Ascending aorta (tissue), 2 donors: ENCODE measurements around the gene GPR68. TPM values are rescaled to one million over a fixed set of nuclear protein-coding genes. Genes with fewer than 3 reads are reported as not detected.
"Not testable (repeated sequence)": the region's sequence is repeated elsewhere in the genome, so short reads cannot be mapped to it uniquely, and the experiment has no call there.

Source experiments
- DNase-seq, 2 donors: peaks; one replicate each; pipeline ENCODE4 v3.0.0-alpha.2; 2019; ENCODE audit warnings: low spot score in 2 of 2
- H3K27ac ChIP-seq, 2 donors: fragments of 200-600 bp; sonication (generic); one replicate each; pipeline ENCODE4 v1.5.1; 2016 to 2017; ENCODE audit warnings: mild to moderate bottlenecking in 1 of 2
- H3K27me3 ChIP-seq: fragments of 200-600 bp; sonication (generic); one replicate; pipeline ENCODE4 v1.5.1; 2017
- H3K36me3 ChIP-seq, 2 donors: fragments of 200-600 bp; sonication (generic); one replicate each; pipeline ENCODE4 v1.5.1; 2016
- H3K4me1 ChIP-seq, 2 donors: fragments of 200-600 bp; sonication (generic); one replicate each; pipeline ENCODE4 v1.5.1; 2016 to 2017; ENCODE audit warnings: mild to moderate bottlenecking in 1 of 2
- H3K4me3 ChIP-seq, 2 donors: fragments of 200-600 bp; sonication (generic); one replicate each; pipeline ENCODE4 v1.5.1; 2016 to 2017; ENCODE audit warnings: mild to moderate bottlenecking in 1 of 2
- H3K9me3 ChIP-seq, 2 donors: fragments of 200-600 bp; sonication (generic); one replicate each; pipeline ENCODE4 v1.5.1; 2016
- CTCF ChIP-seq, 3 experiments: fragments of 200-600 bp in 2 of 3; fragments of 450-650 bp in 1 of 3; sonication (generic) in 2 of 3; IDR thresholded peaks; one replicate each; pipeline ENCODE4 v1.5.1; 2016 to 2019; ENCODE audit warnings: antibody characterized with exemption in 3 of 3, mild to moderate bottlenecking in 1 of 3, moderate library complexity in 1 of 3
- intact Hi-C: fragments of 100-400 bp; cut with DNase I; formaldehyde crosslinking; loops from one replicate; pipeline ENCODE4 v1.15.1; 2023
- total RNA-seq: library from RNA; depleted of rRNA; stranded (reverse); fragments of >200 nt; gene quantifications from one replicate; pipeline ENCODE4 v1.1.0, GENCODE V29; 2016

GPR68 gene
- total RNA-seq, 1 donor from 2014 or later: not detected

GRCh38 chr14:91269076-91269991, 24.8 kb upstream of the GPR68 start:
- Histone ChIP-seq H3K27ac (no peak overlapping the region), H3K27me3 (no peaks in the 10 kb centered on the region), H3K36me3 (no peaks in the 10 kb centered on the region), H3K4me1 (no peaks in the 10 kb centered on the region), H3K4me3 (peak overlapping the region in 1 of 2 donors; percentile 28), H3K9me3 (no peaks in the 10 kb centered on the region)
- TF ChIP-seq CTCF (IDR thresholded peaks at IDR 0.05): no peak
- no peak for DNase-seq
- intact Hi-C loops: no loop called here

GRCh38 chr14:91267965-91268437, 23.5 kb upstream of the GPR68 start:
- Histone ChIP-seq H3K27me3 (no peaks in the 10 kb centered on the region), H3K4me1 (peaks cover 0 to 4% of the 10 kb centered on the region in 2 donors), H3K9me3 (no peaks in the 10 kb centered on the region), H3K36me3 (no peaks in the 10 kb centered on the region), H3K4me3 (no peak overlapping the region), H3K27ac (no peak overlapping the region)
- no peak for DNase-seq
- no peak for TF ChIP-seq CTCF (IDR thresholded peaks at IDR 0.05)
- intact Hi-C loops: no loop called here

- H3K4me1 ChIP-seq, H3K27ac ChIP-seq, H3K9me3 ChIP-seq, intact Hi-C loops, H3K27me3 ChIP-seq, H3K4me3 ChIP-seq, DNase-seq, H3K36me3 ChIP-seq: not testable (repeated sequence)
Observed at GRCh38 chr14:91266276-91266675, 21.8 kb upstream of the GPR68 start.

GRCh38 chr14:91265404-91265803, 20.9 kb upstream of the GPR68 start:
- no peak for TF ChIP-seq CTCF (IDR thresholded peaks at IDR 0.05)
- no peaks in the 10 kb centered on the region for H3K9me3 ChIP-seq
- H3K36me3 ChIP-seq: no peaks in the 10 kb centered on the region
- peaks cover 0 to 4% of the 10 kb centered on the region in 2 donors for H3K4me1 ChIP-seq
- H3K27ac ChIP-seq: no peak overlapping the region
- no peaks in the 10 kb centered on the region for H3K27me3 ChIP-seq
- intact Hi-C loops: no loop called here
- DNase-seq: no peak
- H3K4me3 ChIP-seq: no peak overlapping the region

- no peaks in the 10 kb centered on the region for H3K27me3 ChIP-seq
- no peak for DNase-seq
- no peak for TF ChIP-seq CTCF (IDR thresholded peaks at IDR 0.05)
- H3K4me3 ChIP-seq: peak overlapping the region; percentile 50 to 55
- no peaks in the 10 kb centered on the region for H3K36me3 ChIP-seq
- intact Hi-C loops: no loop called here
- peaks cover 0 to 4% of the 10 kb centered on the region in 2 donors for H3K4me1 ChIP-seq
- no peak overlapping the region for H3K27ac ChIP-seq
- no peaks in the 10 kb centered on the region for H3K9me3 ChIP-seq
Observed at GRCh38 chr14:91264151-91265150, 19.9 kb upstream of the GPR68 start.
